Epithelial cell of proximal tubule (primary cell): Measurements from ENCODE around the gene ATXN1L. TPM values are rescaled to one million over a fixed set of nuclear protein-coding genes. Genes with fewer than 3 reads are reported as not detected.
"Not testable (repeated sequence)": the region's sequence is repeated elsewhere in the genome, so short reads cannot be mapped to it uniquely, and the experiment has no call there.

Experiments
- DNase-seq: peaks from one replicate; pipeline ENCODE4 v3.0.0-alpha.2; 2011; ENCODE audit warnings: low read depth
- H3K4me3 ChIP-seq: 2 replicates; pipeline ENCODE4 v1.5.1; 2011; ENCODE audit warnings: low read depth, mild to moderate bottlenecking, low read length
- CTCF ChIP-seq: conservative IDR thresholded peaks from 2 replicates; pipeline ENCODE4 v1.5.1; 2012; ENCODE audit warnings: low read depth, mild to moderate bottlenecking, low read length
- total RNA-seq: library from RNA; depleted of rRNA; stranded (reverse); fragments of >200 nt; gene quantifications from 2 replicates; pipeline ENCODE4 v1.2.3, GENCODE V29; 2015

ATXN1L gene
- total RNA-seq, 1 donor from 2014 or later: 9.5 TPM

DNA sequence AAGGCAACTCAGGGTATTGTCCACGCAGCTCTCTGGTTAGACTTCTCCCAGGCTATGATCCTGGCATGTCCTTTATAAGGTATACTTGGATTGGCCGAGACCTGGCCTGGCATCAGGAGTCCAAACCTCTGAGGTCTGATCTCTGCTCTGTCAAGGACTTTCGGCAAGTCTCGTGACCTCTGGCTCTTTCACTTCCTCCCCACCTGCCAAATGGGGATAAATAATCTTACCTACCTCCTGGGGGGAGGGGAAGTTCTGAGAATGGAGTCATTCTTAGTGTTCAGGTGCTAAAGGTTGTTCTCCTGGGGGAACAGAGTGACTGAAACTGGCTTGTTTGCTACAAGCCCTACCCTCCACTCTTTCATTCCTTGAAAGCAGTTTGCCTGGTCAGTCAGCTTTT, 7.6 kb downstream of the ATXN1L start:
- no peak overlapping the region for H3K4me3 ChIP-seq
- TF ChIP-seq CTCF: no peak
- DNase-seq: no peak

DNA sequence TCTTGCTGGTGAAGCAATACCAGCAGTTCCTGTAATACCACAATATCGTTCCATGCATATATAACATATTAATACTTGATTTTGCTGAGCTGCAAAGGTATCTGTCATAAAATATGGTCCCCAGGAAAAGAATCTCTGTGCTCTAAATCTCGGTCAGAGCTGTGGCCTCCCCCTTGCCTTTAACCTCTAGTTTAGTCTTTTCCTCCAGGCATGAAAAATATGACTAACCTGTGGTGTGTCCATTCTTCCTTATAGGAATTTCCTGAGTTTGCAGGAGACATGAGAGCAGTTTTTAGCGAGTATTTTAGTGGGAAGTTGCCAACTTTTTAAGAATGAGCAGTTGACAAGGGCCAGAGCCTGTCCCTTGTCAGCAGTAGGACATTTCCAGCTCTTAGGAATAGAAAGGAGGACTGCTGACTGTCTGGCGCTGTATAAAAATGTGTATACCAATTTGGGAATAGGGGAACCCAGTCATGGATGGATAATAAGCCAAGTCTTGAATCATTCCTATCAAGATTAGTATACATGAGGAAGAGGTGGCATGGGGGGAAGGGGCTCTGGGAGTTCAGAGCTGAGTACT, 8.7 kb downstream of the ATXN1L start:
- DNase-seq: no peak
- no peak overlapping the region for H3K4me3 ChIP-seq
- no peak for TF ChIP-seq CTCF

DNA sequence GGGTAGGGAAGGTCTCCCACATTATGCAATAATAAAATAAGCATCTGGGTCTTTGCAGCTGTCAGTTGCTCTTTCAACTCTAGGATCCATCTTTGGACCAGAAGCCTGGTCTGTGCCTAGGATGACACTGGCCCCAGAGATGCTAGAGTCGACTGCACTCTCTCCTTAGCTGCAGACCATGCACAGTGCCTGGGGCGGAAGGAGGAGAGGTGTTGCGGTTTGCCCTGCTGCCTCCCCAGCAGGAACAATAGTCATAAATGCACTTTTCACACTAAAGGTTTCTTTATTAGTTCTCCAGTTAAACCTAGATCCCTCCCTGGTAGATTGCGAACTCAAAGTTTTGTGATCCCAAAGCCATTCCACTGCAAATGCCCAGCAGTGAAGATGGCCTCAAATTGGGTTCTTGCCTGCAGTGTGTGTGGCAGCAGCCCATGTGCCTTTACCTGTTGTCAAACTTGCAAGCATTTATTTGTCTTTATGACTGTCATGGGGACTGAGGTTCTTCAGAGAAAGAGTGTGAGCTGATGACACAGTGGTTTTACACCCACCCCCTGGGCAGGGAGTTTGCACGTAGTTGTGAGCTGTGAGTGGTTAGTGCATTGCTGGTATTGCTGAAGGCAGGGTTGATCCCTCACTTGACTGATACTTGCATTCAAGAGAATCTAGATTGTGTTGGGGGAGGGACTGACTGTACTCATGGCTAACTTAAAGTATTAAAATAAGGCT, 10.3 kb downstream of the ATXN1L start:
- no peak for DNase-seq
- no peak for TF ChIP-seq CTCF
- no peak overlapping the region for H3K4me3 ChIP-seq

GRCh38 chr16:71859762-71860521, 14.2 kb downstream of the ATXN1L start:
- TF ChIP-seq CTCF: no peak
- no peak for DNase-seq
- H3K4me3 ChIP-seq: no peak overlapping the region

- TF ChIP-seq CTCF: no peak
- DNase-seq: no peak
- no peak overlapping the region for H3K4me3 ChIP-seq
Measured at GRCh38 chr16:71863995-71864394, 18.2 kb downstream of the ATXN1L start.

GRCh38 chr16:71865173-71865863, 19.5 kb downstream of the ATXN1L start:
- no peak for TF ChIP-seq CTCF
- no peak overlapping the region for H3K4me3 ChIP-seq
- no peak for DNase-seq

GRCh38 chr16:71867175-71867574, 21.4 kb downstream of the ATXN1L start:
- DNase-seq, H3K4me3 ChIP-seq: not testable (repeated sequence)
